ENCODE data around the gene GLS2. TPM values are rescaled to one million over a fixed set of nuclear protein-coding genes. Genes with fewer than 3 reads are reported as not detected.

The GLS2 gene
- total and polyA plus RNA-seq, 2 experiments from 2014 or later: 12.2 to 31.6 TPM

DNA sequence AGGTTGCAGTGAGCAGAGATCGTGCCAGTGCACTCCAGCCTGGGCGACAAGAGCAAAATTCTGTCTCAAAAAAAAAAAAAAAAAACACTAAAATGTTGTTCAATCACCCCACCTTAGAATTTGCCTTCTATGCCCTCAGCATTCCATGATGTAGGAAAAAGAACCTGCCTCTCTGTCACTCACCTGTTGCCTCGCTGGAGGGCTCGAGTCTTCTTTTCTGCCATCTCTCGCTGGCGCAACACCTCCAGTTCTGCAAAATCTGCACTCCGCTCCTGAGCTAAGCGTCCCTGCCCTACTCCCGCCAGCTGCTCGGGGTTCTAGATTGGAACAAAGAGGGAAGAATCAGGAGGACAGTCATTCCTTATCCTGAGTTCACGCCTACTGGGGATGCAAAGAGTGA is 56.7 kb downstream of the GLS2 start (continued):
- TF ChIP-seq, protein P1, sequence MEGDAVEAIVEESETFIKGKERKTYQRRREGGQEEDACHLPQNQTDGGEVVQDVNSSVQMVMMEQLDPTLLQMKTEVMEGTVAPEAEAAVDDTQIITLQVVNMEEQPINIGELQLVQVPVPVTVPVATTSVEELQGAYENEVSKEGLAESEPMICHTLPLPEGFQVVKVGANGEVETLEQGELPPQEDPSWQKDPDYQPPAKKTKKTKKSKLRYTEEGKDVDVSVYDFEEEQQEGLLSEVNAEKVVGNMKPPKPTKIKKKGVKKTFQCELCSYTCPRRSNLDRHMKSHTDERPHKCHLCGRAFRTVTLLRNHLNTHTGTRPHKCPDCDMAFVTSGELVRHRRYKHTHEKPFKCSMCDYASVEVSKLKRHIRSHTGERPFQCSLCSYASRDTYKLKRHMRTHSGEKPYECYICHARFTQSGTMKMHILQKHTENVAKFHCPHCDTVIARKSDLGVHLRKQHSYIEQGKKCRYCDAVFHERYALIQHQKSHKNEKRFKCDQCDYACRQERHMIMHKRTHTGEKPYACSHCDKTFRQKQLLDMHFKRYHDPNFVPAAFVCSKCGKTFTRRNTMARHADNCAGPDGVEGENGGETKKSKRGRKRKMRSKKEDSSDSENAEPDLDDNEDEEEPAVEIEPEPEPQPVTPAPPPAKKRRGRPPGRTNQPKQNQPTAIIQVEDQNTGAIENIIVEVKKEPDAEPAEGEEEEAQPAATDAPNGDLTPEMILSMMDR (conservative IDR thresholded peaks at IDR 0.05; ENCODE audit: low read depth in 2 of 2): no peak
- TF ChIP-seq EZH2 (IDR thresholded peaks at IDR 0.05; ENCODE audit: low read depth, unreplicated experiment) (no peak), ZNF114 (CRISPR knock-in tag; IDR thresholded peaks at IDR 0.05) (no peak), NANOG (IDR thresholded peaks at IDR 0.05; ENCODE audit: borderline replicate concordance) (no peak)
- TF ChIP-seq, protein P2, sequence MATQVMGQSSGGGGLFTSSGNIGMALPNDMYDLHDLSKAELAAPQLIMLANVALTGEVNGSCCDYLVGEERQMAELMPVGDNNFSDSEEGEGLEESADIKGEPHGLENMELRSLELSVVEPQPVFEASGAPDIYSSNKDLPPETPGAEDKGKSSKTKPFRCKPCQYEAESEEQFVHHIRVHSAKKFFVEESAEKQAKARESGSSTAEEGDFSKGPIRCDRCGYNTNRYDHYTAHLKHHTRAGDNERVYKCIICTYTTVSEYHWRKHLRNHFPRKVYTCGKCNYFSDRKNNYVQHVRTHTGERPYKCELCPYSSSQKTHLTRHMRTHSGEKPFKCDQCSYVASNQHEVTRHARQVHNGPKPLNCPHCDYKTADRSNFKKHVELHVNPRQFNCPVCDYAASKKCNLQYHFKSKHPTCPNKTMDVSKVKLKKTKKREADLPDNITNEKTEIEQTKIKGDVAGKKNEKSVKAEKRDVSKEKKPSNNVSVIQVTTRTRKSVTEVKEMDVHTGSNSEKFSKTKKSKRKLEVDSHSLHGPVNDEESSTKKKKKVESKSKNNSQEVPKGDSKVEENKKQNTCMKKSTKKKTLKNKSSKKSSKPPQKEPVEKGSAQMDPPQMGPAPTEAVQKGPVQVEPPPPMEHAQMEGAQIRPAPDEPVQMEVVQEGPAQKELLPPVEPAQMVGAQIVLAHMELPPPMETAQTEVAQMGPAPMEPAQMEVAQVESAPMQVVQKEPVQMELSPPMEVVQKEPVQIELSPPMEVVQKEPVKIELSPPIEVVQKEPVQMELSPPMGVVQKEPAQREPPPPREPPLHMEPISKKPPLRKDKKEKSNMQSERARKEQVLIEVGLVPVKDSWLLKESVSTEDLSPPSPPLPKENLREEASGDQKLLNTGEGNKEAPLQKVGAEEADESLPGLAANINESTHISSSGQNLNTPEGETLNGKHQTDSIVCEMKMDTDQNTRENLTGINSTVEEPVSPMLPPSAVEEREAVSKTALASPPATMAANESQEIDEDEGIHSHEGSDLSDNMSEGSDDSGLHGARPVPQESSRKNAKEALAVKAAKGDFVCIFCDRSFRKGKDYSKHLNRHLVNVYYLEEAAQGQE (IDR thresholded peaks at IDR 0.05; ENCODE audit: unreplicated experiment): no peak

DNA sequence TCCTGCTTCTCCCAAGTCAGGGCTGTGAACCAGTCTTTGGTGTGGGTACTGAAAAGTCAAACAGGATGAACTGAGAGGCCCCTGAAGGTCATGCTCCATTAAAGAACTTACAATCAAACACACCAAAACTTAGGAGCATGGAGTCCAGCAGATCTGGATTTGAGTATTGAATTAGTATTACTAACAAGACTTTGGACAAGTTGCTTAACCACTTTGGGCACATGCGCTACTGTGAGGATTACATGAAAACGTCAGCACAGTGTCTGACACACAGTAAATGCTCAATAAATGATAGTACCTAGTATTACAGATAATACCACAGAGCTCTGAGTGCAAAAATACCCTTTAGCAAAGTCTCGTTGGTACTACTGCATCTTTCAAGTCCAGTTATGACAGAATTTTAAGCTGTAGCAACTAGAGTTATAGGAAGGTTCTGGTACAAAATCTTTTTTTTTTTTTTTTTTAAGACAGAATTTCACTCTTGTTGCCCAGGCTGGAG is 62.0 kb downstream of the GLS2 start:
- Histone ChIP-seq H3K79me2 (replicated peaks; ENCODE audit: insufficient read depth) (no peaks in the 10 kb centered on the region), H3K4me3 (no peak overlapping the region), H3F3A (replicated peaks; ENCODE audit: low read depth) (no peaks in the 10 kb centered on the region), H4K20me1 (replicated peaks; ENCODE audit: insufficient read depth) (peaks cover 4% of the 10 kb centered on the region; the same call in 1 of the 2 replicates), H2AFZ (no peak overlapping the region), H3K4me1 (ENCODE audit: insufficient read depth) (no peaks in the 10 kb centered on the region), H3K4me2 (no peak overlapping the region), H3K27me3 (ENCODE audit: insufficient read depth) (no peaks in the 10 kb centered on the region), H3K36me3 (ENCODE audit: insufficient read depth) (peaks cover 61% of the 10 kb centered on the region), H3K27ac (ENCODE audit: low read depth) (no peak overlapping the region), H3K9me2 (ENCODE audit: insufficient read depth) (no peaks in the 10 kb centered on the region)
- Mint-ChIP-seq H3K36me3 (ENCODE audit: low read depth) (peaks cover 86% of the 10 kb centered on the region), H3K9me3 (no peaks in the 10 kb centered on the region), H3K27me3 (ENCODE audit: insufficient read depth, low read depth, poor library complexity) (peaks cover 4% of the 10 kb centered on the region), H3K4me1 (no peaks in the 10 kb centered on the region), H3K27ac (no peak overlapping the region), H3K4me3 (no peak overlapping the region)
- ATAC-seq: no peak
- DNase-seq (ENCODE audit: low spot score): no peak
- TF ChIP-seq STAT1 (IDR thresholded peaks at IDR 0.05; ENCODE audit: unreplicated experiment): no peak
- TF ChIP-seq EZH2 (IDR thresholded peaks at IDR 0.05; ENCODE audit: low read depth, unreplicated experiment): no peak
- no peak for TF ChIP-seq POLR2AphosphoS5 (IDR thresholded peaks at IDR 0.05; ENCODE audit: low read depth)
- TF ChIP-seq ZNF114 (CRISPR knock-in tag; IDR thresholded peaks at IDR 0.05): no peak
- no peak for TF ChIP-seq ZNF331 (CRISPR knock-in tag; IDR thresholded peaks at IDR 0.05; ENCODE audit: low read depth)
- TF ChIP-seq, protein P3, sequence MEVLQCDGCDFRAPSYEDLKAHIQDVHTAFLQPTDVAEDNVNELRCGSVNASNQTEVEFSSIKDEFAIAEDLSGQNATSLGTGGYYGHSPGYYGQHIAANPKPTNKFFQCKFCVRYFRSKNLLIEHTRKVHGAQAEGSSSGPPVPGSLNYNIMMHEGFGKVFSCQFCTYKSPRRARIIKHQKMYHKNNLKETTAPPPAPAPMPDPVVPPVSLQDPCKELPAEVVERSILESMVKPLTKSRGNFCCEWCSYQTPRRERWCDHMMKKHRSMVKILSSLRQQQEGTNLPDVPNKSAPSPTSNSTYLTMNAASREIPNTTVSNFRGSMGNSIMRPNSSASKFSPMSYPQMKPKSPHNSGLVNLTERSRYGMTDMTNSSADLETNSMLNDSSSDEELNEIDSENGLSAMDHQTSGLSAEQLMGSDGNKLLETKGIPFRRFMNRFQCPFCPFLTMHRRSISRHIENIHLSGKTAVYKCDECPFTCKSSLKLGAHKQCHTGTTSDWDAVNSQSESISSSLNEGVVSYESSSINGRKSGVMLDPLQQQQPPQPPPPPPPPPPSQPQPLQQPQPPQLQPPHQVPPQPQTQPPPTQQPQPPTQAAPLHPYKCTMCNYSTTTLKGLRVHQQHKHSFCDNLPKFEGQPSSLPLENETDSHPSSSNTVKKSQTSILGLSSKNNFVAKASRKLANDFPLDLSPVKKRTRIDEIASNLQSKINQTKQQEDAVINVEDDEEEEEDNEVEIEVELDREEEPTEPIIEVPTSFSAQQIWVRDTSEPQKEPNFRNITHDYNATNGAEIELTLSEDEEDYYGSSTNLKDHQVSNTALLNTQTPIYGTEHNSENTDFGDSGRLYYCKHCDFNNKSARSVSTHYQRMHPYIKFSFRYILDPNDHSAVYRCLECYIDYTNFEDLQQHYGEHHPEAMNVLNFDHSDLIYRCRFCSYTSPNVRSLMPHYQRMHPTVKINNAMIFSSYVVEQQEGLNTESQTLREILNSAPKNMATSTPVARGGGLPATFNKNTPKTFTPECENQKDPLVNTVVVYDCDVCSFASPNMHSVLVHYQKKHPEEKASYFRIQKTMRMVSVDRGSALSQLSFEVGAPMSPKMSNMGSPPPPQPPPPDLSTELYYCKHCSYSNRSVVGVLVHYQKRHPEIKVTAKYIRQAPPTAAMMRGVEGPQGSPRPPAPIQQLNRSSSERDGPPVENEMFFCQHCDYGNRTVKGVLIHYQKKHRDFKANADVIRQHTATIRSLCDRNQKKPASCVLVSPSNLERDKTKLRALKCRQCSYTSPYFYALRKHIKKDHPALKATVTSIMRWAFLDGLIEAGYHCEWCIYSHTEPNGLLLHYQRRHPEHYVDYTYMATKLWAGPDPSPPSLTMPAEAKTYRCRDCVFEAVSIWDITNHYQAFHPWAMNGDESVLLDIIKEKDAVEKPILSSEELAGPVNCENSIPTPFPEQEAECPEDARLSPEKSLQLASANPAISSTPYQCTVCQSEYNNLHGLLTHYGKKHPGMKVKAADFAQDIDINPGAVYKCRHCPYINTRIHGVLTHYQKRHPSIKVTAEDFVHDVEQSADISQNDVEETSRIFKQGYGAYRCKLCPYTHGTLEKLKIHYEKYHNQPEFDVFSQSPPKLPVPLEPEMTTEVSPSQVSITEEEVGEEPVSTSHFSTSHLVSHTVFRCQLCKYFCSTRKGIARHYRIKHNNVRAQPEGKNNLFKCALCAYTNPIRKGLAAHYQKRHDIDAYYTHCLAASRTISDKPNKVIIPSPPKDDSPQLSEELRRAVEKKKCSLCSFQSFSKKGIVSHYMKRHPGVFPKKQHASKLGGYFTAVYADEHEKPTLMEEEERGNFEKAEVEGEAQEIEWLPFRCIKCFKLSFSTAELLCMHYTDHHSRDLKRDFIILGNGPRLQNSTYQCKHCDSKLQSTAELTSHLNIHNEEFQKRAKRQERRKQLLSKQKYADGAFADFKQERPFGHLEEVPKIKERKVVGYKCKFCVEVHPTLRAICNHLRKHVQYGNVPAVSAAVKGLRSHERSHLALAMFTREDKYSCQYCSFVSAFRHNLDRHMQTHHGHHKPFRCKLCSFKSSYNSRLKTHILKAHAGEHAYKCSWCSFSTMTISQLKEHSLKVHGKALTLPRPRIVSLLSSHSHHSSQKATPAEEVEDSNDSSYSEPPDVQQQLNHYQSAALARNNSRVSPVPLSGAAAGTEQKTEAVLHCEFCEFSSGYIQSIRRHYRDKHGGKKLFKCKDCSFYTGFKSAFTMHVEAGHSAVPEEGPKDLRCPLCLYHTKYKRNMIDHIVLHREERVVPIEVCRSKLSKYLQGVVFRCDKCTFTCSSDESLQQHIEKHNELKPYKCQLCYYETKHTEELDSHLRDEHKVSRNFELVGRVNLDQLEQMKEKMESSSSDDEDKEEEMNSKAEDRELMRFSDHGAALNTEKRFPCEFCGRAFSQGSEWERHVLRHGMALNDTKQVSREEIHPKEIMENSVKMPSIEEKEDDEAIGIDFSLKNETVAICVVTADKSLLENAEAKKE (CRISPR knock-in tag; IDR thresholded peaks at IDR 0.05): no peak
- TF ChIP-seq JUNB (IDR thresholded peaks at IDR 0.05; ENCODE audit: unreplicated experiment): no peak
- no peak for TF ChIP-seq CREB1 (CRISPR knock-in tag; IDR thresholded peaks at IDR 0.05; ENCODE audit: low read depth)
- TF ChIP-seq, protein P4, sequence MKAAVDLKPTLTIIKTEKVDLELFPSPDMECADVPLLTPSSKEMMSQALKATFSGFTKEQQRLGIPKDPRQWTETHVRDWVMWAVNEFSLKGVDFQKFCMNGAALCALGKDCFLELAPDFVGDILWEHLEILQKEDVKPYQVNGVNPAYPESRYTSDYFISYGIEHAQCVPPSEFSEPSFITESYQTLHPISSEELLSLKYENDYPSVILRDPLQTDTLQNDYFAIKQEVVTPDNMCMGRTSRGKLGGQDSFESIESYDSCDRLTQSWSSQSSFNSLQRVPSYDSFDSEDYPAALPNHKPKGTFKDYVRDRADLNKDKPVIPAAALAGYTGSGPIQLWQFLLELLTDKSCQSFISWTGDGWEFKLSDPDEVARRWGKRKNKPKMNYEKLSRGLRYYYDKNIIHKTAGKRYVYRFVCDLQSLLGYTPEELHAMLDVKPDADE (IDR thresholded peaks at IDR 0.05): no peak
